Liver (tissue), 9 donors: ENCODE measurements around the gene GTF2F2. TPM values are rescaled to one million over a fixed set of nuclear protein-coding genes. Genes with fewer than 3 reads are reported as not detected.
A peak's percentile ranks its signal among the peaks of the same experiment; 100 is the strongest.

ENCODE experiments used
- DNase-seq: peaks from one replicate; pipeline ENCODE4 v3.0.0-alpha.2; 2017; ENCODE audit warnings: low spot score
- H3K27ac ChIP-seq, 2 donors: one replicate each; pipeline ENCODE4 v1.7.0; 2013; ENCODE audit warnings: inconsistent platforms in 2 of 2, low read length in 2 of 2, control low read depth in 1 of 2, low read depth in 1 of 2, mild to moderate bottlenecking in 1 of 2
- H3K27me3 ChIP-seq, 4 donors: one replicate each; pipeline versions ENCODE4 v1.6.1 to v1.7.0; 2013; ENCODE audit warnings: low read length in 3 of 4, inconsistent platforms in 1 of 4, mild to moderate bottlenecking in 1 of 4, moderate library complexity in 1 of 4; ENCODE audit not compliant: control insufficient read depth in 4 of 4, insufficient read depth in 4 of 4
- H3K36me3 ChIP-seq, 4 donors: one replicate each; pipeline versions ENCODE4 v1.6.1 to v1.7.0; 2013; ENCODE audit warnings: low read length in 3 of 4, mild to moderate bottlenecking in 3 of 4, low read depth in 1 of 4, moderate library complexity in 1 of 4; ENCODE audit not compliant: control insufficient read depth in 4 of 4, insufficient read depth in 3 of 4
- H3K4me1 ChIP-seq, 4 donors: one replicate each; pipeline versions ENCODE4 v1.6.1 to v1.7.0; 2013; ENCODE audit warnings: low read length in 3 of 4, mild to moderate bottlenecking in 3 of 4, moderate library complexity in 1 of 4; ENCODE audit not compliant: control insufficient read depth in 4 of 4, insufficient read depth in 4 of 4
- H3K4me3 ChIP-seq, 3 donors: one replicate each; pipeline versions ENCODE4 v1.6.1 to v1.7.0; 2013; ENCODE audit warnings: low read length in 3 of 3, control low read depth in 1 of 3, low read depth in 1 of 3, mild to moderate bottlenecking in 1 of 3
- H3K9ac ChIP-seq, 2 donors: one replicate each; pipeline ENCODE4 v1.7.0; 2013; ENCODE audit warnings: low read length in 2 of 2, mild to moderate bottlenecking in 2 of 2, moderate library complexity in 2 of 2, control low read depth in 1 of 2, low read depth in 1 of 2
- H3K9me3 ChIP-seq, 4 donors: one replicate each; pipeline versions ENCODE4 v1.6.1 to v1.7.0; 2013; ENCODE audit warnings: low read length in 3 of 4; ENCODE audit not compliant: control insufficient read depth in 4 of 4
- EGR1 ChIP-seq, 2 donors: IDR thresholded peaks; 2 replicates each; pipeline ENCODE4 v1.6.1; 2016 to 2018; ENCODE audit warnings: antibody characterized with exemption in 2 of 2, low read depth in 2 of 2
- FOXA1 ChIP-seq: IDR thresholded peaks from 2 replicates; pipeline ENCODE4 v1.6.1; 2016; ENCODE audit warnings: antibody characterized with exemption
- FOXA2 ChIP-seq: IDR thresholded peaks from 2 replicates; pipeline ENCODE4 v1.6.1; 2016; ENCODE audit warnings: antibody characterized with exemption
- GABPA ChIP-seq, 2 donors: IDR thresholded peaks in 1 of 2; conservative IDR thresholded peaks in 1 of 2; 2 replicates each; pipeline ENCODE4 v1.6.1; 2016; ENCODE audit warnings: antibody characterized with exemption in 2 of 2, mild to moderate bottlenecking in 1 of 2, moderate library complexity in 1 of 2
- HNF4A ChIP-seq, 2 donors: conservative IDR thresholded peaks; 2 replicates each; pipeline ENCODE4 v1.6.1; 2016; ENCODE audit warnings: antibody characterized with exemption in 2 of 2, mild to moderate bottlenecking in 2 of 2
- HNF4G ChIP-seq: IDR thresholded peaks from 2 replicates; pipeline ENCODE4 v1.6.1; 2016; ENCODE audit warnings: antibody characterized with exemption
- JUND ChIP-seq, 2 donors: IDR thresholded peaks; 2 replicates each; pipeline ENCODE4 v1.6.1; 2016; ENCODE audit warnings: antibody characterized with exemption in 2 of 2
- NR2F2 ChIP-seq: IDR thresholded peaks from 2 replicates; pipeline ENCODE4 v1.6.1; 2016; ENCODE audit warnings: antibody characterized with exemption
- RAD21 ChIP-seq, 2 donors: IDR thresholded peaks; 2 replicates each; pipeline ENCODE4 v1.6.1; 2016; ENCODE audit warnings: antibody characterized with exemption in 2 of 2, mild to moderate bottlenecking in 2 of 2
- SP1 ChIP-seq: IDR thresholded peaks from 2 replicates; pipeline ENCODE4 v1.6.1; 2018; ENCODE audit warnings: antibody characterized with exemption, mild to moderate bottlenecking
- TAF1 ChIP-seq: conservative IDR thresholded peaks from 2 replicates; pipeline ENCODE4 v1.6.1; 2016; ENCODE audit warnings: antibody characterized with exemption, mild to moderate bottlenecking
- YY1 ChIP-seq: IDR thresholded peaks from 2 replicates; pipeline ENCODE4 v1.6.1; 2016; ENCODE audit warnings: antibody characterized with exemption, mild to moderate bottlenecking
- WGBS: extraction: QIAGEN DNeasy Blood & Tissue Kit; methylation state at CpG from one replicate; pipeline ENCODE4 v1.1.7; 2013; 5-methylcytosine and 5-hydroxymethylcytosine counted together
- polyA plus RNA-seq, 2 donors: library from polyadenylated mRNA; stranded (reverse) in 1 of 2; unstranded in 1 of 2; fragments of 200-250 nt in 1 of 2; fragments of >200 nt in 1 of 2; fragmentation: Nextera tagmentation in 1 of 2; extraction: Ambion mirVana in 1 of 2; gene quantifications; one replicate each; pipeline versions ENCODE4 v1.2.1 to v1.2.3, GENCODE V29; 2013 to 2015
- total RNA-seq, 2 donors: library from RNA; depleted of rRNA; stranded (reverse); fragments of >200 nt; gene quantifications; one replicate each; pipeline ENCODE4 v1.2.3, GENCODE V29; 2014
- TF ChIP-seq, protein P1 (sequence below): IDR thresholded peaks from 2 replicates; pipeline ENCODE4 v1.6.1; 2016; ENCODE audit warnings: antibody characterized with exemption
- TF ChIP-seq, protein P2 (sequence below): fragments of 150-350 bp; IDR thresholded peaks from 2 replicates; pipeline ENCODE4 v1.5.1; 2017; ENCODE audit warnings: improper control_type of control experiment, low read depth, low read length; ENCODE audit not compliant: missing input control
- TF ChIP-seq, protein P3 (sequence below): IDR thresholded peaks from 2 replicates; pipeline ENCODE4 v1.6.1; 2016; ENCODE audit warnings: antibody characterized with exemption
- TF ChIP-seq, protein P4 (sequence below): IDR thresholded peaks from 2 replicates; pipeline ENCODE4 v1.6.1; 2016; ENCODE audit warnings: antibody characterized with exemption
- TF ChIP-seq, protein P5 (sequence below): IDR thresholded peaks from 2 replicates; pipeline ENCODE4 v1.6.1; 2016; ENCODE audit warnings: antibody characterized with exemption, mild to moderate bottlenecking
- donor health status: healthy.
- donor health status: healthy.
- donor health status: healthy.
- donor health status: healthy.
- donor health status: healthy.

Gene GTF2F2
- total and polyA plus RNA-seq, 4 donors = 6.0 to 8.5 (median 7.3) TPM

DNA sequence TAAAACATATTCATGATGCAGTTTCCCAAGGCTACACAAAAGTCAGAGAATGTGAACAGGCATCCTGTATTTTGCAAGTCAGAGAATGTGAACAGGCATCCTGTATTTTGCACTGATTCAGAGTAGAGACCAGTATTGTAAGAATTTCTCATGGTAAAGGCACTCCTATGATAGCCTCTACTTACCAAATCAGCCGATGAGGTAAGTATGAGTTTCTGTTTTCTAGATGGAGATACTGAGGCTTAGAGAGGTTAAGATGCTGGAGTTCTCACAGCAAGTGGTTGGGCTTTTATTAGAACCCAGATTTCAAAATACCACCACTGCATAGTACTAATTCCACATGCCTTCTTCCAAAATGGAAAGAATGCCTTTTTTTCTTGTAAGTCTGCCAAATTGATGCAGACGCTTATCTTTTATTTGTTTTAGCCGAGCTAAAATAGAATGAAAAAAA is 208.4 kb downstream of the GTF2F2 start:
- H3K27ac ChIP-seq = peak overlapping the region in 1 of 2 donors; percentile 47
- no peak overlapping the region for H3K9ac ChIP-seq
- no peaks in the 10 kb centered on the region for H3K36me3 ChIP-seq
- H3K9me3 ChIP-seq = no peaks in the 10 kb centered on the region
- H3K4me1 ChIP-seq = peaks cover 3 to 11% (median 6%) of the 10 kb centered on the region in 4 donors
- 35% methylated on average over 3 of the region's 3 CpGs for WGBS
- no peak for DNase-seq
- H3K27me3 ChIP-seq = no peaks in the 10 kb centered on the region
- TF ChIP-seq YY1 = no peak
- TF ChIP-seq HNF4A (conservative IDR thresholded peaks at IDR 0.05) = no peak
- TF ChIP-seq JUND (IDR thresholded peaks at IDR 0.05) = no peak
- TF ChIP-seq HNF4G = no peak
- TF ChIP-seq RAD21 (IDR thresholded peaks at IDR 0.05) = no peak
- no peak for TF ChIP-seq FOXA1
- TF ChIP-seq, protein P1, sequence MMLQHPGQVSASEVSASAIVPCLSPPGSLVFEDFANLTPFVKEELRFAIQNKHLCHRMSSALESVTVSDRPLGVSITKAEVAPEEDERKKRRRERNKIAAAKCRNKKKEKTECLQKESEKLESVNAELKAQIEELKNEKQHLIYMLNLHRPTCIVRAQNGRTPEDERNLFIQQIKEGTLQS = no peak
- TF ChIP-seq, protein P2, sequence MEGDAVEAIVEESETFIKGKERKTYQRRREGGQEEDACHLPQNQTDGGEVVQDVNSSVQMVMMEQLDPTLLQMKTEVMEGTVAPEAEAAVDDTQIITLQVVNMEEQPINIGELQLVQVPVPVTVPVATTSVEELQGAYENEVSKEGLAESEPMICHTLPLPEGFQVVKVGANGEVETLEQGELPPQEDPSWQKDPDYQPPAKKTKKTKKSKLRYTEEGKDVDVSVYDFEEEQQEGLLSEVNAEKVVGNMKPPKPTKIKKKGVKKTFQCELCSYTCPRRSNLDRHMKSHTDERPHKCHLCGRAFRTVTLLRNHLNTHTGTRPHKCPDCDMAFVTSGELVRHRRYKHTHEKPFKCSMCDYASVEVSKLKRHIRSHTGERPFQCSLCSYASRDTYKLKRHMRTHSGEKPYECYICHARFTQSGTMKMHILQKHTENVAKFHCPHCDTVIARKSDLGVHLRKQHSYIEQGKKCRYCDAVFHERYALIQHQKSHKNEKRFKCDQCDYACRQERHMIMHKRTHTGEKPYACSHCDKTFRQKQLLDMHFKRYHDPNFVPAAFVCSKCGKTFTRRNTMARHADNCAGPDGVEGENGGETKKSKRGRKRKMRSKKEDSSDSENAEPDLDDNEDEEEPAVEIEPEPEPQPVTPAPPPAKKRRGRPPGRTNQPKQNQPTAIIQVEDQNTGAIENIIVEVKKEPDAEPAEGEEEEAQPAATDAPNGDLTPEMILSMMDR = no peak
- no peak overlapping the region for H3K4me3 ChIP-seq

DNA sequence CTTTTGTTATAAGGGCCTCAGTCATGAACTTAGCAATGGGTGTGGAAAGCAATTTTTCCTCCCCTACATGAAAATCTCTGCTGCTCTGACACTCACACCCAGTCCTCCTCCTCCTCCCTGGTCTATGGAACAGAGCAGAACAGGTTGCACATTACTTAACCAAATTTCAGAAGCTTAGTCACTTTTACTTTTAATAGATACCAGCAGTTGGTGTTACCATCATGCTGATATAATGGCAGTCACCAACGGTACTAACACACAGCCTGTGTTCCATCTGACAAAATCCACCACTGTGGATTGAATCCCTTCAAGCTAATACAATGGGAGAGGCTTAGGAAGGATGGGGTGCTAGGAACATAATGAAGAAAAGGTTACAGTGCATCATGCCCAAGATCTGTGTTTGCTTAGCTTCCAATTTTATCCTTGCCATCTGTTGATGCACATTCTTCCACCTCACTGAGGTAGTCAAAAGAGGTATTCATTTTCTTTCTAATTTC is 210.9 kb downstream of the GTF2F2 start:
- WGBS = 76% methylated on average over 1 of the region's 1 CpG

DNA sequence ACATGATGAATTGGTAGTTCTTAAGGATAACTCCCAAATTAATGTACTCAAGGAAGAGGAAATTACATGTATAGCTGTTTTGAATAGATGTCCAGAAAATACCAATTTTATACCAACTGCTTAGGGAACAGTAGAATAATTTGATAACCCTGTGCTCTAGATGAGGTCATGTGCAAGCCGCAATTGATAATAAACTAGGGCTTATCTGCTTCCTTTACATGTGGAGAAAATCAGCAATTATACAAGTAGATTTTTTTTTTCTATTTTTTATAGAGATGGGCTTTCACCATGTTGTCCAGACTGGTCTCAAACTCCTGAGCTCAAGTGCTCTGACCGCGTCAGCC is 211.4 kb downstream of the GTF2F2 start:
- peaks cover 12 to 37% (median 31%) of the 10 kb centered on the region in 4 donors for H3K4me1 ChIP-seq
- no peak overlapping the region for H3K4me3 ChIP-seq
- 80% methylated on average over 3 of the region's 3 CpGs for WGBS
- no peak overlapping the region for H3K9ac ChIP-seq
- no peak for DNase-seq
- H3K9me3 ChIP-seq = no peaks in the 10 kb centered on the region
- H3K27ac ChIP-seq = peak overlapping the region in 1 of 2 donors; percentile 14
- TF ChIP-seq, protein P3, sequence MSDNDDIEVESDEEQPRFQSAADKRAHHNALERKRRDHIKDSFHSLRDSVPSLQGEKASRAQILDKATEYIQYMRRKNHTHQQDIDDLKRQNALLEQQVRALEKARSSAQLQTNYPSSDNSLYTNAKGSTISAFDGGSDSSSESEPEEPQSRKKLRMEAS = no peak
- TF ChIP-seq, protein P2 = no peak
- TF ChIP-seq, protein P1 = no peak
- no peak for TF ChIP-seq RAD21 (IDR thresholded peaks at IDR 0.05)
- TF ChIP-seq, protein P4, sequence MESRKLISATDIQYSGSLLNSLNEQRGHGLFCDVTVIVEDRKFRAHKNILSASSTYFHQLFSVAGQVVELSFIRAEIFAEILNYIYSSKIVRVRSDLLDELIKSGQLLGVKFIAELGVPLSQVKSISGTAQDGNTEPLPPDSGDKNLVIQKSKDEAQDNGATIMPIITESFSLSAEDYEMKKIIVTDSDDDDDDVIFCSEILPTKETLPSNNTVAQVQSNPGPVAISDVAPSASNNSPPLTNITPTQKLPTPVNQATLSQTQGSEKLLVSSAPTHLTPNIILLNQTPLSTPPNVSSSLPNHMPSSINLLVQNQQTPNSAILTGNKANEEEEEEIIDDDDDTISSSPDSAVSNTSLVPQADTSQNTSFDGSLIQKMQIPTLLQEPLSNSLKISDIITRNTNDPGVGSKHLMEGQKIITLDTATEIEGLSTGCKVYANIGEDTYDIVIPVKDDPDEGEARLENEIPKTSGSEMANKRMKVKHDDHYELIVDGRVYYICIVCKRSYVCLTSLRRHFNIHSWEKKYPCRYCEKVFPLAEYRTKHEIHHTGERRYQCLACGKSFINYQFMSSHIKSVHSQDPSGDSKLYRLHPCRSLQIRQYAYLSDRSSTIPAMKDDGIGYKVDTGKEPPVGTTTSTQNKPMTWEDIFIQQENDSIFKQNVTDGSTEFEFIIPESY = no peak
- TF ChIP-seq HNF4A (conservative IDR thresholded peaks at IDR 0.05) = no peak
- no peak for TF ChIP-seq SP1
- no peak for TF ChIP-seq FOXA2
- TF ChIP-seq NR2F2 = no peak
- no peak for TF ChIP-seq JUND (IDR thresholded peaks at IDR 0.05)
- TF ChIP-seq, protein P5, sequence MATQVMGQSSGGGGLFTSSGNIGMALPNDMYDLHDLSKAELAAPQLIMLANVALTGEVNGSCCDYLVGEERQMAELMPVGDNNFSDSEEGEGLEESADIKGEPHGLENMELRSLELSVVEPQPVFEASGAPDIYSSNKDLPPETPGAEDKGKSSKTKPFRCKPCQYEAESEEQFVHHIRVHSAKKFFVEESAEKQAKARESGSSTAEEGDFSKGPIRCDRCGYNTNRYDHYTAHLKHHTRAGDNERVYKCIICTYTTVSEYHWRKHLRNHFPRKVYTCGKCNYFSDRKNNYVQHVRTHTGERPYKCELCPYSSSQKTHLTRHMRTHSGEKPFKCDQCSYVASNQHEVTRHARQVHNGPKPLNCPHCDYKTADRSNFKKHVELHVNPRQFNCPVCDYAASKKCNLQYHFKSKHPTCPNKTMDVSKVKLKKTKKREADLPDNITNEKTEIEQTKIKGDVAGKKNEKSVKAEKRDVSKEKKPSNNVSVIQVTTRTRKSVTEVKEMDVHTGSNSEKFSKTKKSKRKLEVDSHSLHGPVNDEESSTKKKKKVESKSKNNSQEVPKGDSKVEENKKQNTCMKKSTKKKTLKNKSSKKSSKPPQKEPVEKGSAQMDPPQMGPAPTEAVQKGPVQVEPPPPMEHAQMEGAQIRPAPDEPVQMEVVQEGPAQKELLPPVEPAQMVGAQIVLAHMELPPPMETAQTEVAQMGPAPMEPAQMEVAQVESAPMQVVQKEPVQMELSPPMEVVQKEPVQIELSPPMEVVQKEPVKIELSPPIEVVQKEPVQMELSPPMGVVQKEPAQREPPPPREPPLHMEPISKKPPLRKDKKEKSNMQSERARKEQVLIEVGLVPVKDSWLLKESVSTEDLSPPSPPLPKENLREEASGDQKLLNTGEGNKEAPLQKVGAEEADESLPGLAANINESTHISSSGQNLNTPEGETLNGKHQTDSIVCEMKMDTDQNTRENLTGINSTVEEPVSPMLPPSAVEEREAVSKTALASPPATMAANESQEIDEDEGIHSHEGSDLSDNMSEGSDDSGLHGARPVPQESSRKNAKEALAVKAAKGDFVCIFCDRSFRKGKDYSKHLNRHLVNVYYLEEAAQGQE = no peak
- no peak for TF ChIP-seq FOXA1
- TF ChIP-seq TAF1 = no peak
- TF ChIP-seq EGR1 (IDR thresholded peaks at IDR 0.05; ENCODE audit: low read depth in 2 of 2) = no peak
- no peak for TF ChIP-seq HNF4G
- no peak for TF ChIP-seq GABPA (IDR thresholded peaks at IDR 0.05 in 1 of 2, conservative IDR thresholded peaks at IDR 0.05 in 1 of 2)
- no peak for TF ChIP-seq YY1
- no peaks in the 10 kb centered on the region for H3K27me3 ChIP-seq
- peaks cover 2 to 11% (median 7%) of the 10 kb centered on the region in 4 donors for H3K36me3 ChIP-seq

More for the DNA sequence above, 210.9 kb downstream of the GTF2F2 start:
- Histone ChIP-seq H3K9ac (no peak overlapping the region), H3K27me3 (no peaks in the 10 kb centered on the region), H3K9me3 (no peaks in the 10 kb centered on the region), H3K27ac (no peak overlapping the region), H3K4me3 (no peak overlapping the region), H3K36me3 (peaks cover 2 to 6% (median 3%) of the 10 kb centered on the region in 4 donors), H3K4me1 (peaks cover 12 to 32% (median 26%) of the 10 kb centered on the region in 4 donors)
- TF ChIP-seq EGR1 (IDR thresholded peaks at IDR 0.05; ENCODE audit: low read depth in 2 of 2) = no peak
- no peak for DNase-seq
